Inflammatory macrophage treated with lipopolysaccharide for 1 hour (primary cell): ENCODE data around the gene KRTAP19-4.
"Not testable (repeated sequence)": the region's sequence is repeated elsewhere in the genome, so short reads cannot be mapped to it uniquely, and the experiment has no call there.

Experiments
- DNase-seq, 2 donors: peaks; one replicate each; pipeline ENCODE4 v3.0.0-alpha.2; 2020 to 2022

Gene KRTAP19-4

GRCh38 chr21:30497065-30497464 is at the start of gene KRTAP19-4:
KRTAP19-4 (minus strand) TSS chr21:30497165; CDS start chr21:30497110, 55 bp downstream.
- DNase-seq, result no peak

GRCh38 chr21:30541764-30542163 is 44.8 kb upstream of the KRTAP19-4 start, which contains the start of gene KRTAP19-6:
KRTAP19-6 (minus strand) TSS chr21:30541864; CDS start chr21:30541833, 31 bp downstream.
- no peak for DNase-seq

- no peak for DNase-seq
Measured at GRCh38 chr21:30518876-30519275, 21.9 kb upstream of the KRTAP19-4 start.

- DNase-seq, result no peak
Measured at GRCh38 chr21:30515681-30516080, 18.7 kb upstream of the KRTAP19-4 start.

GRCh38 chr21:30505621-30506205 is 8.7 kb upstream of the KRTAP19-4 start:
- not testable (repeated sequence) for DNase-seq

- DNase-seq, result no peak
Measured at GRCh38 chr21:30502041-30502440, 5.1 kb upstream of the KRTAP19-4 start, which contains the start of gene KRTAP19-5. KRTAP19-5 (minus strand) TSS chr21:30502141; CDS start chr21:30502090, 51 bp downstream.

GRCh38 chr21:30491963-30492428 is 5.0 kb downstream of the KRTAP19-4 start, which contains the start of gene KRTAP19-3:
KRTAP19-3 (minus strand) TSS chr21:30492013; CDS start chr21:30491957, 56 bp downstream.
- no peak for DNase-seq

- DNase-seq, result no peak
Measured at GRCh38 chr21:30487336-30487735, 9.6 kb downstream of the KRTAP19-4 start, which contains the start of gene KRTAP19-2. KRTAP19-2 (minus strand) TSS chr21:30487436; CDS start chr21:30487348, 88 bp downstream.

- no peak for DNase-seq
Measured at GRCh38 chr21:30486180-30486579, 10.8 kb downstream of the KRTAP19-4 start.

- no peak for DNase-seq
Measured at GRCh38 chr21:30482130-30482529, 14.8 kb downstream of the KRTAP19-4 start.

- DNase-seq, result no peak
Measured at GRCh38 chr21:30480145-30480544, 16.8 kb downstream of the KRTAP19-4 start, which contains the start of gene KRTAP19-1. KRTAP19-1 (minus strand) TSS chr21:30480367; CDS start chr21:30480317, 50 bp downstream.

GRCh38 chr21:30479259-30479658 is 17.7 kb downstream of the KRTAP19-4 start:
- DNase-seq, result no peak

GRCh38 chr21:30478004-30478403 is 19.0 kb downstream of the KRTAP19-4 start:
- no peak for DNase-seq

GRCh38 chr21:30468900-30469714 is 27.9 kb downstream of the KRTAP19-4 start:
- DNase-seq, result no peak

GRCh38 chr21:30463713-30464112 is 33.3 kb downstream of the KRTAP19-4 start:
- no peak for DNase-seq

GRCh38 chr21:30448514-30448913 is 48.5 kb downstream of the KRTAP19-4 start:
- DNase-seq, result no peak

GRCh38 chr21:30447056-30447455 is 49.9 kb downstream of the KRTAP19-4 start:
- DNase-seq, result no peak
